GM21367 (cell line): ENCODE measurements around the gene FAM107B.

Experiments
- ATAC-seq: cut with Tn5 transposase; IDR thresholded peaks from one replicate; pipeline ENCODE4 v1.9.1; 2021; ENCODE audit not compliant: unreplicated experiment

FAM107B gene

GRCh38 chr10:14470920-14471319, 303.8 kb downstream of the FAM107B start:
- no peak for ATAC-seq

- ATAC-seq: no peak
These were observed 306.0 kb downstream of the FAM107B start for GRCh38 chr10:14468726-14469125.
